GM23338 (cell line): ENCODE measurements around the gene NAALADL2.

Experiments used
- CREB1 ChIP-seq: fragments of 250-450 bp; sonication (Bioruptor Pico); IDR thresholded peaks from 2 replicates; pipeline ENCODE4 v1.5.0; 2020; ENCODE audit warnings: low read depth, mild to moderate bottlenecking, moderate library complexity
- CTCF ChIP-seq, 2 experiments: fragments of 200-600 bp in 1 of 2; sonication (generic) in 1 of 2; conservative IDR thresholded peaks; 2 replicates each; pipeline versions ENCODE4 v1.5.1 to v1.6.1; 2016 to 2017; ENCODE audit warnings: antibody characterized with exemption in 2 of 2, low read depth in 2 of 2, mild to moderate bottlenecking in 2 of 2, moderate library complexity in 1 of 2
- ETS1 ChIP-seq: IDR thresholded peaks from 2 replicates; pipeline ENCODE4 v1.6.1; 2016; ENCODE audit warnings: antibody characterized with exemption
- EZH2 ChIP-seq: fragments of 200-600 bp; sonication (generic); IDR thresholded peaks from one replicate; pipeline ENCODE4 v1.8.0; 2017; ENCODE audit warnings: antibody characterized with exemption, mild to moderate bottlenecking, low read depth; ENCODE audit not compliant: unreplicated experiment
- EZH2phosphoT487 ChIP-seq: fragments of 200-600 bp; sonication (generic); IDR thresholded peaks from one replicate; pipeline ENCODE4 v1.8.1; 2018; ENCODE audit warnings: antibody characterized with exemption; ENCODE audit not compliant: unreplicated experiment
- JUNB ChIP-seq: IDR thresholded peaks from one replicate; pipeline ENCODE4 v1.6.1; 2016; ENCODE audit warnings: antibody characterized with exemption; ENCODE audit not compliant: unreplicated experiment
- NANOG ChIP-seq: IDR thresholded peaks from 2 replicates; pipeline ENCODE4 v1.6.1; 2016; ENCODE audit warnings: antibody characterized with exemption, borderline replicate concordance
- POLR2AphosphoS5 ChIP-seq: IDR thresholded peaks from 2 replicates; pipeline ENCODE4 v1.6.1; 2016; ENCODE audit warnings: antibody characterized with exemption, low read depth
- REST ChIP-seq: IDR thresholded peaks from one replicate; pipeline ENCODE4 v1.6.1; 2018; ENCODE audit warnings: antibody characterized with exemption; ENCODE audit not compliant: unreplicated experiment
- STAT1 ChIP-seq: IDR thresholded peaks from one replicate; pipeline ENCODE4 v1.6.1; 2016; ENCODE audit warnings: antibody characterized with exemption; ENCODE audit not compliant: unreplicated experiment
- ZNF114 ChIP-seq: fragments of 250-450 bp; sonication (Bioruptor Pico); IDR thresholded peaks from 2 replicates; pipeline ENCODE4 v1.5.0; 2020; ENCODE audit warnings: mild to moderate bottlenecking, moderate library complexity
- ZNF462 ChIP-seq: fragments of 250-450 bp; sonication (Bioruptor Pico); IDR thresholded peaks from 2 replicates; pipeline ENCODE4 v1.5.0; 2020; ENCODE audit warnings: mild to moderate bottlenecking, moderate library complexity

GRCh38 chr3:175476489-175476888 lies 617.4 kb downstream of the NAALADL2 start:
- no peak for TF ChIP-seq EZH2
- TF ChIP-seq CTCF (conservative IDR thresholded peaks at IDR 0.05; ENCODE audit: low read depth in 2 of 2), result no peak
- no peak for TF ChIP-seq EZH2phosphoT487
- TF ChIP-seq POLR2AphosphoS5, result no peak
- TF ChIP-seq NANOG, result no peak
- TF ChIP-seq CREB1 (CRISPR knock-in tag), result no peak
- TF ChIP-seq STAT1, result no peak
- no peak for TF ChIP-seq REST
- no peak for TF ChIP-seq ETS1
- no peak for TF ChIP-seq ZNF114 (CRISPR knock-in tag)
- TF ChIP-seq ZNF462 (CRISPR knock-in tag), result no peak
- TF ChIP-seq JUNB, result no peak
